Posterior vena cava (tissue), 2 donors: ENCODE data around the gene INSIG1. TPM values are rescaled to one million over a fixed set of nuclear protein-coding genes. Genes with fewer than 3 reads are reported as not detected.

Experiments used
- DNase-seq: peaks from one replicate; pipeline ENCODE4 v3.0.0-alpha.2; 2020; ENCODE audit warnings: low spot score
- intact Hi-C, 2 donors: fragments of 100-400 bp; cut with DNase I; formaldehyde crosslinking; loops; one replicate each; pipeline versions ENCODE4 v1.14.1 to v1.14.2; 2022 to 2023
- total RNA-seq, 2 donors: library from RNA; stranded (reverse); fragmentation: NEBNext Ultra II Directional; extraction: Animal tissue kit (Norgen Biotek cat#: 25700); gene quantifications; one replicate each; pipeline ENCODE4 v1.2.1, GENCODE V29; 2021
- donor health status: DM: yes; HTN: yes; CAD: no.
- donor health status: DM: yes; HTN: yes; CAD: no.

The INSIG1 gene
- total RNA-seq, 2 donors from 2014 or later: 25.2 to 27.3 TPM

GRCh38 chr7:155355176-155355575, 57.5 kb downstream of the INSIG1 start:
- intact Hi-C loops: no loop called here
- DNase-seq: peak; percentile 54

DNA sequence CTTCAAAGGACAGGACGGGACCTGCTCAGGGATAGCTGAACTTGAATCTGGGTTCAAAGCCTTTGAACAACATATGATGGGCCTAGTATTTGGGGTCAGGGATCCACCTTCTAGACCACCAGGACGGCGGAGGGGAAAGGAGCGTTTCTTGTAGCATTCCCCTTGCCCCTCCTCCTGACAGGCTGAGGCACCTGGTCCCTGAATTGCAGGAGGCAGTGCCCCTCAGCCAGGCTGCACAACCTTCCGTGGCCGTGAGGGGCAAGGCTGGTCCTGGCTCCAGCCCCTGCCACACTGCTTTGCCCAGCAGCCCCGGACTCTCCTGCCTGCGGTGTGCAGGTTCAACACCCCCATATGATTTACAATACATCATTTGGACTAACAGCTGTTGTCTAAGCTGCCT, 58.1 kb downstream of the INSIG1 start:
- peak; percentile 43 for DNase-seq
- intact Hi-C loops: no loop called here

- peak; percentile 57 for DNase-seq
- intact Hi-C loops: no loop called here
Measured at GRCh38 chr7:155356323-155357105, 58.8 kb downstream of the INSIG1 start.

GRCh38 chr7:155357573-155358041, 59.9 kb downstream of the INSIG1 start:
- intact Hi-C loops: no loop called here
- peak; percentile 73 for DNase-seq

- intact Hi-C loops: no loop called here
- DNase-seq: peak; percentile 56
Measured at GRCh38 chr7:155358066-155358947, 60.6 kb downstream of the INSIG1 start.

DNA sequence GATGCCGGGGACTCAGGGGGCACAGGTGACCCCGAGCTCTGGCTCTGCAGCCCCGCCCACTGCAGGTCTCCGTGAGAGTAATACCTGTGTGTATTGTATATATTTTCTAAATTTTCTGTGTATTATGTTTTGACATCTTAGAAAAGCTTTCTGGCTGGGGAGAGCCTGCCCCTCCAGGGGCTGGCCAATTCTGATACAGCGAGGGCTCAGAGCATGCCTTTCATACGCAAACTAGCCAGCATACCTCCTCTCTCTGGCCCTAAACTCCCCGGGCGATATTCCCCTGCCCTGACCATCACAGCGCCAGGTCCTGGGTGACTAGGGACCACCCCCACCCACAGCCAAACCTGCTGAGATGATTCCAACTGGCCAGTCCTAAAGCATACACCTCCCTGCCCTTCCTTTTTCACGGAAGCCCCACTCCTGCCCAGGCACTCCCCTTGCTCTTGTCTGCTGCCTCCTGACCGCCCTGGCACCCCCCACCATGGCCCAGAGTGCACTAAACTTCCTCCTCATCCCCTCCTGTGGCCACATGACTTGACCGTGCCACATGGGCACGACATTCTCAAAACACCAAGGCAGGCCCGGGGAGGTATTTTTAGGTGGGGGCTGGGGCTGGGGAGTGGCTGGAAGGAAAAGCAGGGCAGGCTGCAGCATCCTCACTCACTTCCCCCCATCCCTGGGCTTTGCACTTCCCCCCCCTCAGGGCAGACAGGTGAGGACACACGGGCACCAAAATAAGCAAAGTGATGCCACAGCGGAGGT, 61.5 kb downstream of the INSIG1 start:
- intact Hi-C loops: no loop called here
- peak; percentile 49 for DNase-seq

Other genes starting within 250 kb of the INSIG1 start
- not detected for gene HTR5A, start 227.6 kb upstream of the INSIG1 start, total RNA-seq
- gene EN2, start 160.3 kb downstream of the INSIG1 start, total RNA-seq: under 1 TPM; 0.14 to 0.19 TPM
- gene CNPY1, start 248.7 kb downstream of the INSIG1 start, total RNA-seq: not detected